Stimulated activated CD8-positive, alpha-beta memory T cell treated with anti-CD3 and anti-CD28 coated beads, Interleukin-15, amount 100 ng/mL, for 1 hour (primary cell): ENCODE results near the gene APH1B.
"Not testable (repeated sequence)": the region's sequence is repeated elsewhere in the genome, so short reads cannot be mapped to it uniquely, and the experiment has no call there.

ENCODE experiments used
- DNase-seq: peaks from one replicate; pipeline ENCODE4 v3.0.0-alpha.2; 2020; ENCODE audit warnings: low read depth

The APH1B gene

DNA sequence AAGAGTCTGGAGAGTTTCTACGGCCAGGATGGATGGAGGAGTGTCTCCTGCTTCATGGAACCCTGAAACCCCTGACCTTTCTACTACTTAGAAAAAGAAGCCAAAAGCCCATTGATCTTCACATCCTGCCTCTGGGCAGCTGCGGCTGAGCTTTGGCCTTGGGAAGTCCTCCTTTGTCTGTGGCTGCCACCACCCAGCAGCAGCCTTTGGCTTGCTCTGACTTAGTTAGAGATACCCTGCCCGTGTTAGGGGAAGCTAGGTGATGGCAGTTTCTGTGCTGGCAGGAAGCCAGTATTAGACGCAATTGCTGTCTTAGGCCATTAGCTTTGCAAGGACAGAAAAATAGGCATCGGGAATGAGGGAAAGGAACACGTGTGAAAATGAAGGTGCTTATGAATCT lies 18.8 kb downstream of the APH1B start:
- no peak for DNase-seq

GRCh38 chr15:63299943-63300575 lies 22.7 kb downstream of the APH1B start:
- no peak for DNase-seq

DNA sequence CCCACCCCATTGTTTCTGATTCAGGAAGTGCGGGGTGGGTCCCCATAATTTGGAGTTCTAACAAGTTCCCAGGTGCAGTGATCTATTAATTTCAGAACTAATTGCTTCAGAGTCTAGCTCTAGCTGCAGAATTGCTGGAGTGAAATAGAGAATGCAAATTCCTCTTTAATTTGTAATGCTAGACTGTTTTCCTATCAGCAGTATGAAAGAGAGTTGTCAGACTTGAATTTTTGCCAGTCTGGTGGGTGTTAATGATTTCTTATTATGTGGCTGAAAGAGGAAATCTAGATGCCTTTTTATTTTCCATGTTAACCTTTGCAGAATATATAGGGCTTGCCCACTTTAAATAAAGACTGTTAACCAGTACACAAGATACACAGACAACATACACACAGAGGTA lies 23.7 kb downstream of the APH1B start:
- no peak for DNase-seq

DNA sequence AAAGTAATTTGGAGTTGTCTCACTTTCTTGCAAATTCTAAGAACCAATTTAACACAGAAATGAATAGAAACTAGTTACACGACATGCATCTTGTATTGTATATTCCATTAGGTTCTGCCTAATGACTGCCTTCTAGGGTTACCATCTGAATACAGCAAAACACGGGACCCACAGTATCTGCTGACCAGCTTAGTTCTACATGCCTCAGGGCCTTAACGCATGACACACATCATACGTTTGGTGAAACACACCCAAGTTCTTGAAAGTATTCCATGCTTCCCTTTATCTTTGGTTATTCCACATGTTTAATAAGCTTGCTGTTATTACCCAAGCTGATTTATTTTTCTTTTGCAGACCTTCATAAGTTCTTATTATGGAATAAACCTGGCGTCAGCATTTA lies 27.9 kb downstream of the APH1B start:
- no peak for DNase-seq

DNA sequence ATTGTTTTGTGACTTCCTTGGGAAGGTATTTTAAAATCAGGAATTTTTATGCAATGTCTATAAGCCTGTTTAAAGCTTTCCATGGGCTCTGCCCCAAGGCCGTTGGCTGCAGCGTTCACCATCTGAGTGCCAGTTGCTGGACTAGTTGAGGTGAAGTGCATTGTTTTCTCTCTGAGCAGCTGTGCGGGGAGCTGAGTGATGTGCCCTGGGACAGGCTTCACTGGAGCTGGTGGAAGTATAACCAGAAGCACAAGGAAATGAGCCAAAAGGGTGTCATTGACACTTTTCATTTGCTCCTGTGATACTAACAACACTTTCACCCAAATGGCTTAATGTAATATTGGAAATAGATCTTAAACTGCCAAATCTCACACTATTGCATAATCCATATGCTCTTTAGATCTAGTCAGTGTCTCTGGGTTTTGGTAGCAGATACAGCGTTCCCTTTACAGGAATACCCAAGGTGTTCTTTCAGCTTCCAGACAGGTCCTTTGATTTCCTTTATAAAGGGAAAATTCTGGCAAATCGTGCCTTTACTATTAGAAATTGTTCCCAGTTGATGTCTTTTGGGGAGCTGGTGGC lies 29.2 kb downstream of the APH1B start:
- DNase-seq, result no peak

DNA sequence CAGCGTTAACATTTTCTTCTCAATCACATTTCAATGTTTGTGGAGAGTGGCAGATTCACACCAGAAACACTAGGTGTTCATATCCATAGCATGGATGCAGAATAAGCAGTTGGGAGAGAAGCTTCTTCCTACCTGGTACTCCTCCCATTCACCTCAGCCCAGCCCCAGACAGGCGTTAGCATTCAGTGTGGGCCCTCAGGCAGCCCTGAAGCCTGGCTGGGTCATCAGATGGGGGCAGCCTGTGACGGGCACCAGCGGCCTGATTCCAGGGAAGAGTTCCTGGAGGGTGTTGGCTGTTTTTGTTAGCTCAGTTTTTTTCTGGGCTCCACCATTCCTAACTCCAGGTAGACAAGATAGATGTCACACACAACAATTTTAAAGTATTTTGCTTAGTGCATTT lies 31.1 kb downstream of the APH1B start:
- DNase-seq, result no peak

- no peak for DNase-seq
Measured at GRCh38 chr15:63308947-63309346, 31.5 kb downstream of the APH1B start.

DNA sequence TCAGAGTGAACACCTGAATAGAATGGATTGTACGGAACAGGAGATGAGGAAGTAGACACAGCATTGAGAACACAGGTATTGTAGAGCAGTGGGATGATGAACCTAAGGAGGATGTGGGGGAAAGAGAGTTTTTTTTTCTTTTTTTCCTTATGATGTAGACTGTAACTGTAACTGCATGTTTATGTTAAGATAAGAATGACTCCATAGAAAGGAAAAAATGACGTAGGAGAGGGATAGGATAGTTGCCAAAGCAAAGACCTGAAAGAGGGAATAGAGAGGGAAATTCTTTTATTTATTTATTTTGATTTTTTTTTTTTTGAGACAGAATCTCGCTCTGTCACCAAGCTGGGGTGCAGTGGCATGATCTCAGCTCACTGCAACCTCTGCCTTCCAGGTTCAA lies 33.2 kb downstream of the APH1B start:
- no peak for DNase-seq

- DNase-seq, result no peak
Measured at GRCh38 chr15:63312286-63312685, 34.9 kb downstream of the APH1B start.

GRCh38 chr15:63313825-63314224 lies 36.4 kb downstream of the APH1B start:
- DNase-seq, result no peak

GRCh38 chr15:63314409-63314808 lies 37.0 kb downstream of the APH1B start:
- no peak for DNase-seq

DNA sequence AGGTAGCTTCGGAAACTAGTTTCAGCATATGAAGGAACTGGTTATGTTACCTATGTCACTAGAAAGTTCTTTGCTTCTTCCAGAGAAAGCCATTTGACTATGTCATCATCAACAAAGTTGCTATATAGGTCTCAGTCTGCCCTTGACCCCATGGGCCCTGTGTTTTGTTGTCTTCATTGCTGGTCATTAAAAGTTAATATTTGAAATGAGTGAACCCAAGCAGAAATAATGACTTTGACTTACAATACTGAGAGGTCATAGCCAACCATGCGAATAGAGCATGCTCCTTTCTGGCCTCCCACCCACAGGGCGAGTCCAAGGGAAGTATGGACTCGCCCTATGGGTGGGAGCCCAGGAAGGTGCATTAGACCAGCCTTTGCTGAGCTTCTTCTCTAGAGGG lies 40.9 kb downstream of the APH1B start:
- DNase-seq, result no peak

DNA sequence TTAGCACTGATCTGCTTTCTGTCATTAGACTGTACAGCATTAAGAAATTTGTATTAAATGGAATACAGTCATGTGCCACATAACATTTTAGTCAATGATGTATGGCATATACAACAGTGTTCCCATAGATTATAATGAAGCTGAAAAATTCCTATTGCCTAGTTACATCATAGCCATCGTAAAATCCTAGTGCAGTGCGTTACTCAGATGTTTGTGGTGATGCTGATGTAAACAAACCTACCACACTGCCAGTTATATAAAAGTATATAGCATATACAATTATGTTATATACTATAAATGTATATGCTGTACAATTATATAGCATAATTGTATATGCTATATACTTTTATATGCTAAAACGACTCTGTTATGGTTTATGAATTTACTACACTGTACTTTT lies 41.7 kb downstream of the APH1B start:
- no peak for DNase-seq

- DNase-seq, result not testable (repeated sequence)
Measured at GRCh38 chr15:63320446-63320845, 43.0 kb downstream of the APH1B start.

DNA sequence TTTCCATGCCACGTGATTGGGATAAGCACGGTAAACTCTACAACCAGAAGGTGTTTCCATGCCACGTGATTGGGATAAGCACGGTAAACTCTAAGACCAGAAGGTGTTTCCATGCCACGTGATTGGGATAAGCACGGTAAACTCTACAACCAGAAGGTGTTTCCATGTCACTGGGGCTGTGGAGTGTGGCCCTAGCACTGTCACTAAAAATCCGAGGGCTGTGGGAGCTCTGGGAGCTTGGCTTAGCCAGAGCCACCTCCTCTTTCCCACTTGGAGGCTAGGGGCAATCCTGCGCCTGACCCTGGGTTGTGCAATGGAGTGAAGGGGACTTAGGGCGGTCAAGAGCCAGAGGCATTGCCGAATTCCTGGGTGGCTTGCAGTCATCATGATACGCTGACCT lies 43.6 kb downstream of the APH1B start:
- not testable (repeated sequence) for DNase-seq

- no peak for DNase-seq
Measured at GRCh38 chr15:63321462-63321861, 44.1 kb downstream of the APH1B start.

- no peak for DNase-seq
Measured at GRCh38 chr15:63322541-63322940, 45.1 kb downstream of the APH1B start.

- DNase-seq, result no peak
Measured at GRCh38 chr15:63323798-63324563, 46.6 kb downstream of the APH1B start.

GRCh38 chr15:63324770-63325169 lies 47.4 kb downstream of the APH1B start:
- DNase-seq, result no peak

DNA sequence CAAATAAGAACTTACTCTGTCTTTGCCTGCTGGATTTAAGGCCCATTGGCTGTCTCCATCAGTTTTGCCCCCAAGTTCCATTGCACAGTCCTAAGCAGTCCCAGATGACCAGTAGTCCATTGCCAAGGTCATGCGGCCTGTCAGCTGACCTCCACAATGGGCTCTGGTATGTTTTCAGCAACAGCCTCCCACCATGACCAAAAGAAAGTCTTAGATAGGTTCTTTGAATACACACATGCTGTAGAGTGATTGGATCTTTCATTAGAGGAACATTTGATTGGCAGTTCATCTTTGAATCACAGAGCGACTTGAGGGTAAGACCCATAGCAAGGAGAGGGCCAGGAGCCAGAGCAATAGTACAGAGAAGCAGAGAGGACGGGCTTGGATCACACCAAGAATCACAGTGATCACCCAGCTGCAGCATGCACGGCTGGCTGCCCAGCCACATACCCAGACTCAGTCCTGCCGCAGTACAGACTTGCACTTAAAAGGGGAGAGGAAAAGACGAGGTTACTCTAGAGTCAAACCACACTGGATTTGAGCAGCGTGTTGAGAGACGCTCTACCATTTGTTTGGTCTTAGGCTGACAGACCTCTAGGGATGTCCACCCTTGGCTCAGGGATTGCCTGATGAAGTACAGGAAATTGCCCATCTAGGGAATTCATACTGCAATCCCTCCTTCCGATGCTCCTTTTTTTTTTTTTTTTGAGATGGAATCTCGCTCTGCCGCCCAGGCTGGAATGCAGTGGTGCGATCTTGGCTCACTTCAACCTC lies 50.4 kb downstream of the APH1B start:
- DNase-seq, result no peak

GRCh38 chr15:63329567-63330350 lies 52.4 kb downstream of the APH1B start:
- DNase-seq, result no peak

DNA sequence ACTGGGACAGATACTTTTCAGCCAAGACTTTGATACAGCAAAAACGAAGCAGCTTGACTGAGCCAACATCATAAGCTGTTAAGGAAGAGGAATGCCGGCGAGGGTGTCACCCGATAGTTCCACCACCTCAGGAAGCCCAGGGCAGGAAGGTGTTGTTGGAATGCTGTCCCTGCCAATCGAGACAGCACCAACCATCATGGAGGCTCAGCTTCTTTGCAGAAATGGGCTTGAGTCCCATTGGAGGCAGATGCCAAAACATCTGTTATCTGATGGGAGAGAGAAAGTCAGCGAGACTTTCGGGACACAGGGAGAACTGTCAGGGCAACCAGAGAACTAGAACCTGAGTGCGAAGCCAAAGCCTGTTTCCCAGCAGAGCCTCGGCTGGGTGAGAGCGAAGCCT lies 53.5 kb downstream of the APH1B start:
- DNase-seq, result no peak
